Measurements from ENCODE around the gene CELA3B.

CELA3B gene

DNA sequence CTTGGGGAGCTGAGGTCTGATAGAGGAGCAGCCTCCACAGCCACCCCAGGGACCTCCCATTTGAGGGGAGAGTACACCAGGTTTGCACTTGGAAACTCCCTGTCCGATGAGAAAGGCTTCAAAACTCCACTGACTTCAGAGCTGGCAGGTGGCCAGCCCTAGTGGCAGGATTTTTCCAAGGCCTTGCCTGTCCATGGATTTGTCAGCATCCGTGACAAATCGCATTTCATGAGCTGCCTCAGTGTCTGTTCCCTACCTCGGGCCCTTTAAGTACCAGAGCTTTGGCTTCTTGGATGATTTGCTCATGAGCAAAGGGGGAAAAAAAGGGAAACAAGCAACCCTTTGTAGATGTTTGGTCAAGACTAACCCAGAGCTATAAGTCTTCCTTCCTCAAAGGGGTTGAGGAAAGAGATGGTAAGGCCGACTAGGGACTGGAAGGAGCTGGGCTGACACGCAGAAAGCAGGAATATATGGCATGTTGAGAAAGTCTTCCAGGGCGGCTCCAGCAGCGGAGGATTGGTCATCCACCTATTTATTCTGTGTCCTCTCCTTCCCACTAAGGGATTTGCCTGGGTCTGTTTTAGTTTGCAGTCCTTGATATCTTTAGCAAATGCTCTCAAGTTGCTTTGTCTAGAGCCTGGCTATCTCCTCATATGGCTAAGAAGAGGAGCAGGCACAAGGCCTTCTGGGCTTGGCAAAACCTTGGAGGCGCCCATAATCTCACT is 37.0 kb upstream of the CELA3B start:
- Histone ChIP-seq H2BK12ac (ENCODE audit: low read length) (no peak overlapping the region), H3K4me2 (ENCODE audit: insufficient read depth, low read length, poor library complexity, severe bottlenecking) (no peak overlapping the region), H2BK15ac (ENCODE audit: low read length) (no peak overlapping the region), H3K4ac (ENCODE audit: low read length) (no peak overlapping the region), H4K8ac (ENCODE audit: low read depth, low read length) (no peak overlapping the region), H3K27ac (replicated peaks; ENCODE audit: low read length) (no peak overlapping the region), H3K4me3 (ENCODE audit: low read length in 2 of 2) (no peak overlapping the region), H2BK5ac (ENCODE audit: low read length) (no peak overlapping the region), H3K9ac (ENCODE audit: low read depth, low read length, poor library complexity) (no peak overlapping the region), H2BK120ac (ENCODE audit: low read depth, low read length) (no peak overlapping the region), H3K79me1 (ENCODE audit: low read depth, low read length) (peaks cover 5% of the 10 kb centered on the region), H3K4me1 (ENCODE audit: control insufficient read depth in 2 of 2, insufficient read depth in 1 of 2, low read depth in 1 of 2, low read length in 2 of 2) (peaks cover 42 to 43% of the 10 kb centered on the region in 2 donors), H3K18ac (ENCODE audit: low read length) (no peak overlapping the region), H3K36me3 (replicated peaks in 1 of 2; ENCODE audit: control insufficient read depth in 2 of 2, insufficient read depth in 2 of 2, low read length in 2 of 2) (no peaks in the 10 kb centered on the region), H2AFZ (ENCODE audit: low read length) (peak overlapping the region; percentile 17), H4K91ac (ENCODE audit: low read depth, low read length, poor library complexity) (no peak overlapping the region), H3K23ac (ENCODE audit: low read depth, low read length, poor library complexity) (no peak overlapping the region), H2AK5ac (ENCODE audit: low read depth, low read length) (no peak overlapping the region), H3K9me3 (replicated peaks in 1 of 2; ENCODE audit: control insufficient read depth in 2 of 2, insufficient read depth in 1 of 2, low read depth in 1 of 2, low read length in 2 of 2) (no peaks in the 10 kb centered on the region), H3K27me3 (ENCODE audit: control insufficient read depth in 3 of 3, insufficient read depth in 3 of 3, low read depth in 1 of 3, low read length in 3 of 3) (no peaks in the 10 kb centered on the region), H3K14ac (ENCODE audit: low read length) (no peak overlapping the region)
- no CpG with 5 or more reads among the region's 9 CpGs for WGBS, 2 donors (ENCODE audit: extremely low coverage in 2 of 2, insufficient read length in 2 of 2, insufficient replicate concordance in 1 of 2)
- DNase-seq (ENCODE audit: low spot score), result no peak

DNA sequence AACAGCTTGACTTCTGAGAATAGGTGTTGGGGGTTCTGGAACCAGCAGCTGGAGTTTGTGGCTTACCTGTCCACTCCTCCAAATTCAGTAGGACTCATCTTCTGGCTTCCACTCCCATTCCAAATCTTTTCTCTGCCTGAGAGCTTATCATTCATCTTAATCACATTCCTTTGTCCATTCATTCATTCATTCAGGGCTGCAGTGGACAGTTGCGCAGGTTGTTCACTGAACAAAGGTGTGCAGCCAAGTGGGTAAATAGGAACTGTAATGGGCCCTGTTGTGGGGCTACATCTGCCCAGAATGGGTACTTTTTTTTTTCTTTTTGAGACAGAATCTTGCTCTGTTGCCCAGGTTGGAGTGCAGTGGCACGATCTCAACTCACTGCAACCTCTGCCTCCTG is 36.3 kb upstream of the CELA3B start:
- H3K27me3 ChIP-seq (ENCODE audit: control insufficient read depth in 3 of 3, insufficient read depth in 3 of 3, low read depth in 1 of 3, low read length in 3 of 3), result no peaks in the 10 kb centered on the region
- no peak overlapping the region for H3K9ac ChIP-seq (ENCODE audit: low read depth, low read length, poor library complexity)
- H3K27ac ChIP-seq (replicated peaks; ENCODE audit: low read length), result no peak overlapping the region
- no peak for DNase-seq (ENCODE audit: low spot score)
- H3K23ac ChIP-seq (ENCODE audit: low read depth, low read length, poor library complexity), result no peak overlapping the region
- no peaks in the 10 kb centered on the region for H3K36me3 ChIP-seq (replicated peaks in 1 of 2; ENCODE audit: control insufficient read depth in 2 of 2, insufficient read depth in 2 of 2, low read length in 2 of 2)
- no peak overlapping the region for H2BK12ac ChIP-seq (ENCODE audit: low read length)
- no peak overlapping the region for H3K18ac ChIP-seq (ENCODE audit: low read length)
- no peak overlapping the region for H3K4me2 ChIP-seq (ENCODE audit: insufficient read depth, low read length, poor library complexity, severe bottlenecking)
- no peak overlapping the region for H2BK120ac ChIP-seq (ENCODE audit: low read depth, low read length)
- H2AK5ac ChIP-seq (ENCODE audit: low read depth, low read length), result no peak overlapping the region
- H3K4ac ChIP-seq (ENCODE audit: low read length), result no peak overlapping the region
- H3K9me3 ChIP-seq (replicated peaks in 1 of 2; ENCODE audit: control insufficient read depth in 2 of 2, insufficient read depth in 1 of 2, low read depth in 1 of 2, low read length in 2 of 2), result no peaks in the 10 kb centered on the region
- no peak overlapping the region for H2BK5ac ChIP-seq (ENCODE audit: low read length)
- H4K8ac ChIP-seq (ENCODE audit: low read depth, low read length), result no peak overlapping the region
- H3K14ac ChIP-seq (ENCODE audit: low read length), result no peak overlapping the region
- peaks cover 40% of the 10 kb centered on the region in 2 donors for H3K4me1 ChIP-seq (ENCODE audit: control insufficient read depth in 2 of 2, insufficient read depth in 1 of 2, low read depth in 1 of 2, low read length in 2 of 2)
- H3K79me1 ChIP-seq (ENCODE audit: low read depth, low read length), result peaks cover 2% of the 10 kb centered on the region
- no CpG with 5 or more reads among the region's 2 CpGs for WGBS, 2 donors (ENCODE audit: extremely low coverage in 2 of 2, insufficient read length in 2 of 2, insufficient replicate concordance in 1 of 2)
- no peak overlapping the region for H2BK15ac ChIP-seq (ENCODE audit: low read length)
- H3K4me3 ChIP-seq (ENCODE audit: low read length in 2 of 2), result no peak overlapping the region
- H2AFZ ChIP-seq (ENCODE audit: low read length), result no peak overlapping the region
- no peak overlapping the region for H4K91ac ChIP-seq (ENCODE audit: low read depth, low read length, poor library complexity)

DNA sequence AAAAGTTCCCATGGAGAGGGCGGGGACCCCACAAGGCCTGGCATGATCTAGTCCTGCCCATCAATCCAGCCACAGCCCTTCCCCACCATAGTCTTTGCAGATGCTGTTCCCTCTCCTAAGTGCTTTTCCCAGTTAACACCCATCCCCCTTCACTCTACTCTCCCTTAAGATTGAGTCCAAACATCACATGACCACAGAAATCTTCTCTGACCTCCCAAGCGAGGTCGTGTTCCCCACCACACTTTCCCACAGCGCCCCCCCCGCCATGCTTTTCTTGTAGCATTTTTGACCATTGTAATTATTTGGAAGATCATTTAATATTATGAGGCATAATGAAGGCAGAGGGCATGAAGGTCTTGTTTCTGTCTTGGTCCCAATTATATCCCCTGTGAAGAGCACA is 35.5 kb upstream of the CELA3B start:
- H3K27me3 ChIP-seq (ENCODE audit: control insufficient read depth in 3 of 3, insufficient read depth in 3 of 3, low read depth in 1 of 3, low read length in 3 of 3), result no peaks in the 10 kb centered on the region
- H3K4ac ChIP-seq (ENCODE audit: low read length), result no peak overlapping the region
- H3K36me3 ChIP-seq (replicated peaks in 1 of 2; ENCODE audit: control insufficient read depth in 2 of 2, insufficient read depth in 2 of 2, low read length in 2 of 2), result no peaks in the 10 kb centered on the region
- no peak overlapping the region for H2BK12ac ChIP-seq (ENCODE audit: low read length)
- no peaks in the 10 kb centered on the region for H3K9me3 ChIP-seq (replicated peaks in 1 of 2; ENCODE audit: control insufficient read depth in 2 of 2, insufficient read depth in 1 of 2, low read depth in 1 of 2, low read length in 2 of 2)
- H3K18ac ChIP-seq (ENCODE audit: low read length), result peak overlapping the region; percentile 70
- H2BK120ac ChIP-seq (ENCODE audit: low read depth, low read length), result no peak overlapping the region
- no peak overlapping the region for H3K27ac ChIP-seq (replicated peaks; ENCODE audit: low read length)
- H3K4me1 ChIP-seq (ENCODE audit: control insufficient read depth in 2 of 2, insufficient read depth in 1 of 2, low read depth in 1 of 2, low read length in 2 of 2), result peaks cover 31 to 32% of the 10 kb centered on the region in 2 donors
- H2AFZ ChIP-seq (ENCODE audit: low read length), result no peak overlapping the region
- H3K4me2 ChIP-seq (ENCODE audit: insufficient read depth, low read length, poor library complexity, severe bottlenecking), result no peak overlapping the region
- no peak overlapping the region for H2BK15ac ChIP-seq (ENCODE audit: low read length)
- no peak overlapping the region for H4K91ac ChIP-seq (ENCODE audit: low read depth, low read length, poor library complexity)
- H3K23ac ChIP-seq (ENCODE audit: low read depth, low read length, poor library complexity), result no peak overlapping the region
- WGBS, 2 donors (ENCODE audit: extremely low coverage in 2 of 2, insufficient read length in 2 of 2, insufficient replicate concordance in 1 of 2), result no CpG with 5 or more reads among the region's 5 CpGs
- H3K9ac ChIP-seq (ENCODE audit: low read depth, low read length, poor library complexity), result no peak overlapping the region
- H3K79me1 ChIP-seq (ENCODE audit: low read depth, low read length), result no peaks in the 10 kb centered on the region
- no peak overlapping the region for H4K8ac ChIP-seq (ENCODE audit: low read depth, low read length)
- DNase-seq (ENCODE audit: low spot score), result no peak
- H3K4me3 ChIP-seq (ENCODE audit: low read length in 2 of 2), result no peak overlapping the region
- no peak overlapping the region for H3K14ac ChIP-seq (ENCODE audit: low read length)
- no peak overlapping the region for H2BK5ac ChIP-seq (ENCODE audit: low read length)
- H2AK5ac ChIP-seq (ENCODE audit: low read depth, low read length), result peak overlapping the region; percentile 71

DNA sequence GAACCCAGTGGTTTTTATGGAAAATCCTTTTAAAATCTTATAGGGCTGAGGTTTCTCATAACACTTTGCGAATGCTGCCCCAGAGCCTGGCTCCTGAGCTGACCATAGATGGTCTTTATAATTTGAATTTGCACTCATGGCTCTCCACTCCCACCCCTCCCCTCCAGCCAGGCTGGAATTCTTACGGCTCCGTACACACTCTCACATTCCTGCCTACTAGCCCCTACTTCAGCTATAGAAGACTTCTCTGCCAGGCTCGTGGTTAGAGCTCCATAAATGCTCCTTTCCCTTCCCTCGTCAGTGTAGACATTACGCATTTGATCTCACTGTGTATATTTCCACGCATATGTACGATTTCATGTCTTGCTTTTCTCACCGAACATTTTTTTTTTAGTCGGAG is 34.4 kb upstream of the CELA3B start:
- no peak for DNase-seq (ENCODE audit: low spot score)
- Histone ChIP-seq H2BK5ac (ENCODE audit: low read length) (no peak overlapping the region), H3K4me2 (ENCODE audit: insufficient read depth, low read length, poor library complexity, severe bottlenecking) (no peak overlapping the region), H2AFZ (ENCODE audit: low read length) (peak overlapping the region; percentile 15), H2BK12ac (ENCODE audit: low read length) (no peak overlapping the region), H3K27ac (replicated peaks; ENCODE audit: low read length) (no peak overlapping the region), H3K14ac (ENCODE audit: low read length) (no peak overlapping the region), H2BK15ac (ENCODE audit: low read length) (peak overlapping the region; percentile 25), H3K4ac (ENCODE audit: low read length) (no peak overlapping the region), H3K79me1 (ENCODE audit: low read depth, low read length) (no peaks in the 10 kb centered on the region), H3K9me3 (replicated peaks in 1 of 2; ENCODE audit: control insufficient read depth in 2 of 2, insufficient read depth in 1 of 2, low read depth in 1 of 2, low read length in 2 of 2) (no peaks in the 10 kb centered on the region), H2BK120ac (ENCODE audit: low read depth, low read length) (no peak overlapping the region), H3K4me1 (ENCODE audit: control insufficient read depth in 2 of 2, insufficient read depth in 1 of 2, low read depth in 1 of 2, low read length in 2 of 2) (peaks cover 35 to 39% of the 10 kb centered on the region in 2 donors), H3K36me3 (replicated peaks in 1 of 2; ENCODE audit: control insufficient read depth in 2 of 2, insufficient read depth in 2 of 2, low read length in 2 of 2) (no peaks in the 10 kb centered on the region), H2AK5ac (ENCODE audit: low read depth, low read length) (peak overlapping the region; percentile 53), H3K23ac (ENCODE audit: low read depth, low read length, poor library complexity) (no peak overlapping the region), H4K91ac (ENCODE audit: low read depth, low read length, poor library complexity) (no peak overlapping the region), H4K8ac (ENCODE audit: low read depth, low read length) (peak overlapping the region; percentile 29), H3K27me3 (ENCODE audit: control insufficient read depth in 3 of 3, insufficient read depth in 3 of 3, low read depth in 1 of 3, low read length in 3 of 3) (no peaks in the 10 kb centered on the region), H3K18ac (ENCODE audit: low read length) (no peak overlapping the region), H3K4me3 (ENCODE audit: low read length in 2 of 2) (no peak overlapping the region), H3K9ac (ENCODE audit: low read depth, low read length, poor library complexity) (no peak overlapping the region)
- WGBS, 2 donors (ENCODE audit: extremely low coverage in 2 of 2, insufficient read length in 2 of 2, insufficient replicate concordance in 1 of 2), result no CpG with 5 or more reads among the region's 10 CpGs

Measured in neuronal stem cell (in vitro differentiated cells).